Loucy (cell line): Measurements from ENCODE around the gene ZMYND8.

Experiments used
- H2AFZ ChIP-seq: fragments of 200-600 bp; sonication (generic); 2 replicates; pipeline ENCODE4 v1.6.0; 2016; ENCODE audit warnings: antibody characterized with exemption, mild to moderate bottlenecking, low read length, moderate library complexity
- H3F3A ChIP-seq: fragments of 200-600 bp; 2 replicates; pipeline ENCODE4 v1.6.0; 2016; ENCODE audit warnings: antibody characterized with exemption, low read depth, mild to moderate bottlenecking
- H3K27me3 ChIP-seq: fragments of 200-600 bp; sonication (generic); 2 replicates; pipeline ENCODE4 v1.6.1; 2014; ENCODE audit warnings: low read length, mild to moderate bottlenecking; ENCODE audit not compliant: insufficient read depth, poor library complexity, severe bottlenecking
- H3K36me3 ChIP-seq: fragments of 200-600 bp; sonication (generic); 2 replicates; pipeline ENCODE4 v1.6.1; 2016; ENCODE audit warnings: low read length; ENCODE audit not compliant: insufficient read depth
- H3K4me1 ChIP-seq: fragments of 200-600 bp; sonication (generic); 2 replicates; pipeline ENCODE4 v1.5.1; 2014; ENCODE audit warnings: low read length, mild to moderate bottlenecking; ENCODE audit not compliant: insufficient read depth, poor library complexity, severe bottlenecking
- H3K4me2 ChIP-seq: fragments of 200-600 bp; sonication (generic); 2 replicates; pipeline ENCODE4 v1.6.0; 2014; ENCODE audit warnings: antibody characterized with exemption, low read length, low read depth, mild to moderate bottlenecking; ENCODE audit not compliant: poor library complexity, severe bottlenecking
- H3K4me3 ChIP-seq: fragments of 200-600 bp; sonication (generic); 2 replicates; pipeline ENCODE4 v1.5.1; 2014; ENCODE audit warnings: low read length, mild to moderate bottlenecking, mixed read lengths; ENCODE audit not compliant: poor library complexity, severe bottlenecking
- H3K79me2 ChIP-seq: fragments of 200-600 bp; sonication (generic); 2 replicates; pipeline ENCODE4 v1.6.1; 2014; ENCODE audit warnings: low read length; ENCODE audit not compliant: insufficient read depth
- H3K9ac ChIP-seq: fragments of 200-600 bp; sonication (generic); 2 replicates; pipeline ENCODE4 v1.6.0; 2014; ENCODE audit warnings: mild to moderate bottlenecking, low read depth, low read length, moderate library complexity; ENCODE audit not compliant: poor library complexity, severe bottlenecking
- H3K9me2 ChIP-seq: fragments of 200-600 bp; sonication (generic); replicated peaks from 2 replicates; pipeline ENCODE4 v1.6.1; 2016; ENCODE audit warnings: low read depth, low read length, mixed read lengths
- H3K9me3 ChIP-seq: fragments of 200-600 bp; sonication (generic); 2 replicates; pipeline ENCODE4 v1.6.1; 2014; ENCODE audit warnings: mild to moderate bottlenecking, antibody characterized with exemption, low read length, low read depth; ENCODE audit not compliant: insufficient read depth
- H4K20me1 ChIP-seq: fragments of 200-600 bp; sonication (generic); 2 replicates; pipeline ENCODE4 v1.6.0; 2014; ENCODE audit warnings: antibody characterized with exemption, low read length, mild to moderate bottlenecking; ENCODE audit not compliant: insufficient read depth, poor library complexity, severe bottlenecking
- EZH2phosphoT487 ChIP-seq: fragments of 200-600 bp; IDR thresholded peaks from 2 replicates; pipeline ENCODE4 v1.6.1; 2018; ENCODE audit warnings: antibody characterized with exemption, mild to moderate bottlenecking, moderate library complexity, borderline replicate concordance
- TF ChIP-seq, protein P1 (sequence below): fragments of 200-600 bp; sonication (generic); conservative IDR thresholded peaks from 2 replicates; pipeline ENCODE4 v1.5.1; 2014; ENCODE audit warnings: mild to moderate bottlenecking, antibody characterized with exemption, low read length

ZMYND8 gene

DNA sequence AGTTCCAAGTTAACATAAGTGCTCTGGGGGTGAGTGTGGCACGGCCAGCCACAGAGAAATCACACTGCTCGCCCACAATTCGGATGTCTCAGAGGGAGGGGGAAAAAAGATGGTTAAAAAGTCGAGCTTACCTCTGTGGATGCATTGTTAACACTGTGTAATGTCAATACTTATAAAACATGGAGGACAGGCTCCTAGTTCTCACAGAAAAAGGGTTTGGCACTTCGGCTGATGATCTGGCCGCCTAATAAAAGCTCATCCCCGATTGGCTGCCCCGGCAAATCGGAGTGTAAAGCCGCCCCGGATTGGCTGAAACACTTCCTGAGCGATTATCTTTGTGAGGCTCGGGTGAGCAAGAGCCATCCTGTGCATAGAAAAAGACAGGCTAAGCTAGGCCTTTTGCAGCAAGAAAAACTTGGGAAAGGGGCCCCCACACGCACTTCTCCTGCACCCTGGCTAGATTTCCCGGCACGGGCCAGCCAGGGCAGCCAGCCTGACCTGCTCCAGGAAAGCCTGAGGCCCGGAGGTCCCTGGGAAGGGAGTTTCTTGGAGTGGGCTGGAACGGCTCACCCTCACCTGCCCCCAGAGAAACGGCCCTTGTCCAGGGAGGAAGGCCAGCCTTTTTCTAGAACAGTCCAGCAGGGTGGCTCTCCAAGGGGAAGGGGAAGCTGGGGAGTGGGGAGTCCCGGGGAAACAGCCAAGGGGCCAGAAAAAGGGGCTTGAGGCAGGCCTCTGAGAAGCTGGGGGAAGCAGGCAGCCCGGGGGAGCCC, at the start of gene ZMYND8:
Gene ZMYND8 (minus strand): TSS at position 174 of the 770 bp plus-strand sequence. CDS start 29 bp downstream, at position 145.
- Histone ChIP-seq H3K4me1 (peaks cover 67% of the 10 kb centered on the region), H3K9me3 (no peaks in the 10 kb centered on the region), H3K4me3 (peak within 1 kb of the TSS; percentile 85), H3K79me2 (peaks cover 62% of the 10 kb centered on the region), H4K20me1 (peaks cover 26% of the 10 kb centered on the region), H2AFZ (no peak within 1 kb of the TSS), H3K27me3 (no peaks in the 10 kb centered on the region), H3K9ac (peak within 1 kb of the TSS; percentile 99), H3K9me2 (no peaks in the 10 kb centered on the region), H3K4me2 (peak within 1 kb of the TSS; percentile 94), H3K36me3 (no peaks in the 10 kb centered on the region), H3F3A (no peaks in the 10 kb centered on the region)
- TF ChIP-seq EZH2phosphoT487: no peak
- TF ChIP-seq, protein P1, sequence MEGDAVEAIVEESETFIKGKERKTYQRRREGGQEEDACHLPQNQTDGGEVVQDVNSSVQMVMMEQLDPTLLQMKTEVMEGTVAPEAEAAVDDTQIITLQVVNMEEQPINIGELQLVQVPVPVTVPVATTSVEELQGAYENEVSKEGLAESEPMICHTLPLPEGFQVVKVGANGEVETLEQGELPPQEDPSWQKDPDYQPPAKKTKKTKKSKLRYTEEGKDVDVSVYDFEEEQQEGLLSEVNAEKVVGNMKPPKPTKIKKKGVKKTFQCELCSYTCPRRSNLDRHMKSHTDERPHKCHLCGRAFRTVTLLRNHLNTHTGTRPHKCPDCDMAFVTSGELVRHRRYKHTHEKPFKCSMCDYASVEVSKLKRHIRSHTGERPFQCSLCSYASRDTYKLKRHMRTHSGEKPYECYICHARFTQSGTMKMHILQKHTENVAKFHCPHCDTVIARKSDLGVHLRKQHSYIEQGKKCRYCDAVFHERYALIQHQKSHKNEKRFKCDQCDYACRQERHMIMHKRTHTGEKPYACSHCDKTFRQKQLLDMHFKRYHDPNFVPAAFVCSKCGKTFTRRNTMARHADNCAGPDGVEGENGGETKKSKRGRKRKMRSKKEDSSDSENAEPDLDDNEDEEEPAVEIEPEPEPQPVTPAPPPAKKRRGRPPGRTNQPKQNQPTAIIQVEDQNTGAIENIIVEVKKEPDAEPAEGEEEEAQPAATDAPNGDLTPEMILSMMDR: no peak

DNA sequence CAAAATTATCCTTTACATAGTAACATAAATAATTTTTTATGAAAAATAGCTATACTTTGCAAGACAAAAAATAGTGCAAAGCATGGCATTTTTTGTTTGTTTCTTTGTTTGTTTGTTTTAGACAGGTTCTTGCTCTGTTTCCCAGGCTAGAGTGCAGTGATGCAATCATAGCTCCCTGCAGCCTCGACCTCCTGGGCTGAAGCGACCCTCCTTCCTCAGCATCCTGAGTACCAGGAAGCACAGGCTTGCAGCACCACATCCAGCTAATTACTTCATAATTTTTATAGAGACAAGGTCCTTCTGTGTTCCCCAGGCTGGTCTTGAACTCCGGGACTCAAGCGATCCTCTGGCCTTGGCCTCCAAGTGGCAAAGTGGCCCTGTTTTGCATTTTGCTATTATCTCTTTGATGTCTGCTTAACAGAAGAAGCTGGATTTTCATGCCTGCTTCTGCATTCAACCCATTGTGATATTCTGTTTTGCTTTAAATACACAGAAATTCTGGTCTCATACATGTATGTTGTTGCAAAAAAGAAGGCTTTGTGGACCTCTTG, 49.4 kb upstream of the ZMYND8 start:
- Histone ChIP-seq H3K9ac (no peak overlapping the region), H3K79me2 (no peaks in the 10 kb centered on the region), H3K36me3 (no peaks in the 10 kb centered on the region), H4K20me1 (no peaks in the 10 kb centered on the region), H3K9me2 (no peaks in the 10 kb centered on the region), H3K4me3 (no peak overlapping the region), H3K4me1 (no peaks in the 10 kb centered on the region), H3K9me3 (no peaks in the 10 kb centered on the region), H3F3A (no peaks in the 10 kb centered on the region), H3K27me3 (no peaks in the 10 kb centered on the region), H3K4me2 (no peak overlapping the region), H2AFZ (peak overlapping the region; percentile 27; the same call in 1 of the 2 replicates)
- no peak for TF ChIP-seq EZH2phosphoT487
- TF ChIP-seq, protein P1: no peak

DNA sequence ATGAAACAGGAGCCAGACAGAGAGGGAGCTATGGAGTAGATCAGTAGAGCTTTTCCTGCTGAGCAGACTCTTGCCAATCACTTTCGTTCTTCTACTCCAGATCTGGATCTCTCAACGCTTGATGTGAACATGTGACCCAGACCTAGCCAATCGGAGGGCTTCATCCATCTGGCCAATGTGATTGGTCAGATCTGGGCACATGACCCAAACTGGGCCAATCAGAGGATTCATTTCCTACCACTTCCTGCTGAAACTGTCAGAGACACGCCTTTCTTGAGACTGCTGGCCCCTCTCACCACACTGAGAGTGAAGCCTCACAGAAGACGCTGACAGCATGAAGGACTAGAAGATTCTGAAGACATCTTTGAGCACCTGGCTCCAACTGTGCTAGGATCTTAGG, 44.2 kb upstream of the ZMYND8 start:
- H3K79me2 ChIP-seq: no peaks in the 10 kb centered on the region
- no peak overlapping the region for H2AFZ ChIP-seq
- H3K9me3 ChIP-seq: no peaks in the 10 kb centered on the region
- H3K4me1 ChIP-seq: no peaks in the 10 kb centered on the region
- H3F3A ChIP-seq: no peaks in the 10 kb centered on the region
- TF ChIP-seq, protein P1: no peak
- no peak for TF ChIP-seq EZH2phosphoT487
- no peak overlapping the region for H3K4me2 ChIP-seq
- no peak overlapping the region for H3K9ac ChIP-seq
- no peak overlapping the region for H3K4me3 ChIP-seq
- H3K27me3 ChIP-seq: no peaks in the 10 kb centered on the region
- H3K36me3 ChIP-seq: no peaks in the 10 kb centered on the region
- no peaks in the 10 kb centered on the region for H4K20me1 ChIP-seq
- no peaks in the 10 kb centered on the region for H3K9me2 ChIP-seq
